OCI-LY1 (cell line): ENCODE measurements around the gene EEF1AKMT2.

ENCODE experiments used
- H2AFZ ChIP-seq: fragments of 200-600 bp; sonication (generic), shearing (Covaris generic); 2 replicates; pipeline ENCODE4 v1.6.0; 2014; ENCODE audit warnings: antibody characterized with exemption, mild to moderate bottlenecking, low read length
- H3F3A ChIP-seq: fragments of 200-600 bp; sonication (generic), shearing (Covaris generic); 2 replicates; pipeline ENCODE4 v1.6.0; 2014; ENCODE audit warnings: mild to moderate bottlenecking, antibody characterized with exemption, low read length, moderate library complexity; ENCODE audit not compliant: insufficient read depth
- H3K27ac ChIP-seq: fragments of 200-600 bp; sonication (generic); 2 replicates; pipeline ENCODE4 v1.5.1; 2014; ENCODE audit warnings: low read length, mixed run types, mild to moderate bottlenecking, low read depth; ENCODE audit not compliant: poor library complexity, severe bottlenecking
- H3K27me3 ChIP-seq: fragments of 200-600 bp; sonication (generic); 2 replicates; pipeline ENCODE4 v1.6.0; 2014; ENCODE audit warnings: antibody characterized with exemption, mild to moderate bottlenecking, low read length, moderate library complexity; ENCODE audit not compliant: insufficient read depth
- H3K36me3 ChIP-seq: fragments of 200-600 bp; sonication (generic); 2 replicates; pipeline ENCODE4 v1.6.1; 2014; ENCODE audit warnings: mild to moderate bottlenecking, antibody characterized with exemption, low read length, moderate library complexity, mixed read lengths; ENCODE audit not compliant: insufficient read depth
- H3K4me1 ChIP-seq: fragments of 200-600 bp; sonication (generic); 2 replicates; pipeline ENCODE4 v1.5.1; 2014; ENCODE audit warnings: mild to moderate bottlenecking, low read length, moderate library complexity; ENCODE audit not compliant: insufficient read depth, severe bottlenecking
- H3K4me2 ChIP-seq: fragments of 200-600 bp; sonication (generic), shearing (Covaris generic); 2 replicates; pipeline ENCODE4 v1.6.1; 2014; ENCODE audit warnings: low read length
- H3K4me3 ChIP-seq: fragments of 200-600 bp; sonication (generic); 2 replicates; pipeline ENCODE4 v1.5.1; 2014; ENCODE audit warnings: low read length, low read depth, mild to moderate bottlenecking, mixed read lengths; ENCODE audit not compliant: poor library complexity, severe bottlenecking
- H3K79me2 ChIP-seq: fragments of 200-600 bp; shearing (Covaris generic); 2 replicates; pipeline ENCODE4 v1.6.1; 2016; ENCODE audit warnings: mixed run types, low read length, mixed read lengths; ENCODE audit not compliant: insufficient read depth
- H3K9ac ChIP-seq: fragments of 200-600 bp; sonication (generic), shearing (Covaris generic); 2 replicates; pipeline ENCODE4 v1.6.1; 2014; ENCODE audit warnings: mild to moderate bottlenecking, low read length, mixed read lengths
- H3K9me2 ChIP-seq: fragments of 200-600 bp; sonication (generic), shearing (Covaris generic); 2 replicates; pipeline ENCODE4 v1.6.1; 2014; ENCODE audit warnings: low read depth, mild to moderate bottlenecking, low read length, mixed read lengths
- H3K9me3 ChIP-seq: fragments of 200-600 bp; shearing (Covaris generic); 2 replicates; pipeline ENCODE4 v1.6.1; 2014; ENCODE audit warnings: low read length, mixed read lengths
- H4K20me1 ChIP-seq: fragments of 200-600 bp; sonication (generic), shearing (Covaris generic); 2 replicates; pipeline ENCODE4 v1.6.0; 2016; ENCODE audit warnings: mild to moderate bottlenecking, low read length; ENCODE audit not compliant: insufficient read depth
- CTCF ChIP-seq: fragments of 200-600 bp; sonication (generic), shearing (Covaris generic); IDR thresholded peaks from 2 replicates; pipeline ENCODE4 v1.5.1; 2017; ENCODE audit warnings: mild to moderate bottlenecking, antibody characterized with exemption, low read length, moderate library complexity, mixed read lengths
- EZH2 ChIP-seq: fragments of 200-600 bp; sonication (generic), shearing (Covaris generic); IDR thresholded peaks from 2 replicates; pipeline ENCODE4 v1.8.0; 2017; ENCODE audit warnings: borderline replicate concordance, mixed run types, mild to moderate bottlenecking, antibody characterized with exemption, low read length, moderate library complexity, mixed read lengths

Gene EEF1AKMT2

GRCh38 chr10:124821520-124821919 is 29.8 kb upstream of the EEF1AKMT2 start:
- Histone ChIP-seq H3K9me2 (no peaks in the 10 kb centered on the region), H3K4me2 (no peak overlapping the region), H3K27me3 (no peaks in the 10 kb centered on the region), H3F3A (no peaks in the 10 kb centered on the region), H3K27ac (no peak overlapping the region), H3K4me1 (no peaks in the 10 kb centered on the region), H3K79me2 (no peaks in the 10 kb centered on the region), H3K4me3 (no peak overlapping the region), H2AFZ (no peak overlapping the region), H4K20me1 (no peaks in the 10 kb centered on the region), H3K36me3 (peaks cover 58% of the 10 kb centered on the region), H3K9me3 (0 out of 2 replicates have a peak, but pooled peaks cover 2% of the 10 kb centered on the region), H3K9ac (no peak overlapping the region)
- TF ChIP-seq EZH2 (no peak), CTCF (no peak)

- H4K20me1 ChIP-seq = no peaks in the 10 kb centered on the region
- no peak for TF ChIP-seq EZH2
- no peak for TF ChIP-seq CTCF
Measured at GRCh38 chr10:124820121-124820520, 28.4 kb upstream of the EEF1AKMT2 start.

DNA sequence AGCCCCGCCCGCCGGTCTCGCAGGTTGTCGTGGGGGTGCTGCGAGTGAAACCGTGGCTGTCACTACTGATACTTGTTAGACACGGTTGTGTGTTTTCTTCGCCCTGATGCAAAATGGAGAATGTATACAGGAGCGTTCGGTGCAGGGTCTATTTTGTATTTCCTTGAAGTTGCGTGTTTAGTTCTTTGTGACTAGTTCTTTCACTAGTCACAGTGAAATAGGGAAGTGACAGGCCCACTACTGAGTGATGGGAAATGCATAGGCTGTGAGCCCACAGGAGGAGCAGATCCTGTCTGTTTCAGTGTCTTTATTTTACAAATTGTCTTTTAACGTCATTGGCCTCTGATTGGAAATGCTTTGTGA is 10.6 kb upstream of the EEF1AKMT2 start:
- Histone ChIP-seq H3K79me2 (peaks cover 32% of the 10 kb centered on the region), H3K27me3 (no peaks in the 10 kb centered on the region), H3K36me3 (0 out of 2 replicates have a peak, but pooled peaks cover under 1% of the 10 kb centered on the region), H2AFZ (no peak overlapping the region), H4K20me1 (no peaks in the 10 kb centered on the region), H3K9me3 (no peaks in the 10 kb centered on the region), H3K9ac (peak overlapping the region; percentile 91), H3K4me3 (peak overlapping the region; percentile 93), H3K9me2 (no peaks in the 10 kb centered on the region), H3F3A (no peaks in the 10 kb centered on the region), H3K27ac (peak overlapping the region; percentile 47), H3K4me2 (peak overlapping the region; percentile 98), H3K4me1 (peaks cover 17% of the 10 kb centered on the region)
- no peak for TF ChIP-seq EZH2
- TF ChIP-seq CTCF = no peak

More at GRCh38 chr10:124820121-124820520, 28.4 kb upstream of the EEF1AKMT2 start:
- Histone ChIP-seq H3F3A (no peaks in the 10 kb centered on the region), H3K4me1 (no peaks in the 10 kb centered on the region), H3K4me2 (no peak overlapping the region), H2AFZ (no peak overlapping the region), H3K27me3 (no peaks in the 10 kb centered on the region), H3K9me3 (0 out of 2 replicates have a peak, but pooled peaks cover 2% of the 10 kb centered on the region), H3K27ac (no peak overlapping the region), H3K36me3 (peaks cover 50% of the 10 kb centered on the region), H3K9ac (no peak overlapping the region), H3K79me2 (no peaks in the 10 kb centered on the region), H3K9me2 (no peaks in the 10 kb centered on the region), H3K4me3 (no peak overlapping the region)
